Measurements from ENCODE around the gene SORCS1.

DNA sequence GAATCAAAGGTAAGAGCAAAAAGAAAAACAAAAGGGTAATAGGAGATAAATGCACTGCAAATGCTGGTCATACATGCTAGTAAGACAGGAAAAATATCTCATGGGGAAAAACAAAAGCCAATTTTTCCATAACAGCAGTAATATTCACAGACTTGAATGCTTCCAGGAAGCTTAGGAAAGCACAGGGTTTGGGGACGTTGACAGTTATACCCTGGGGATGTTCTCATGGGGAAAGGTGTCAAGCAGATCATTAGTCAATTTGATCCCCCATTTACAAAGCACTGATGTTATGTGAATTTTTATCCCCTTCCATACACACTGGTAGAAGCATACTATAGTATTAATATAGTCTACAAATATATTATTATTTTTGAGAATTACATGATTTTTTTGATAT, 232.7 kb downstream of the SORCS1 start:
- TF ChIP-seq CTCF (IDR thresholded peaks at IDR 0.05; ENCODE audit: low read length) (no peak), EZH2phosphoT487 (IDR thresholded peaks at IDR 0.05; ENCODE audit: low read length) (no peak)
